Liver (tissue), 9 donors: ENCODE measurements around the gene CLDN3. TPM values are rescaled to one million over a fixed set of nuclear protein-coding genes. Genes with fewer than 3 reads are reported as not detected.

ENCODE experiments used
- DNase-seq: peaks from one replicate; pipeline ENCODE4 v3.0.0-alpha.2; 2017; ENCODE audit warnings: low spot score
- H3K27ac ChIP-seq, 2 donors: one replicate each; pipeline ENCODE4 v1.7.0; 2013; ENCODE audit warnings: inconsistent platforms in 2 of 2, low read length in 2 of 2, control low read depth in 1 of 2, low read depth in 1 of 2, mild to moderate bottlenecking in 1 of 2
- H3K27me3 ChIP-seq, 4 donors: one replicate each; pipeline versions ENCODE4 v1.6.1 to v1.7.0; 2013; ENCODE audit warnings: low read length in 3 of 4, inconsistent platforms in 1 of 4, mild to moderate bottlenecking in 1 of 4, moderate library complexity in 1 of 4; ENCODE audit not compliant: control insufficient read depth in 4 of 4, insufficient read depth in 4 of 4
- H3K36me3 ChIP-seq, 4 donors: one replicate each; pipeline versions ENCODE4 v1.6.1 to v1.7.0; 2013; ENCODE audit warnings: low read length in 3 of 4, mild to moderate bottlenecking in 3 of 4, low read depth in 1 of 4, moderate library complexity in 1 of 4; ENCODE audit not compliant: control insufficient read depth in 4 of 4, insufficient read depth in 3 of 4
- H3K4me1 ChIP-seq, 4 donors: one replicate each; pipeline versions ENCODE4 v1.6.1 to v1.7.0; 2013; ENCODE audit warnings: low read length in 3 of 4, mild to moderate bottlenecking in 3 of 4, moderate library complexity in 1 of 4; ENCODE audit not compliant: control insufficient read depth in 4 of 4, insufficient read depth in 4 of 4
- H3K4me3 ChIP-seq, 3 donors: one replicate each; pipeline versions ENCODE4 v1.6.1 to v1.7.0; 2013; ENCODE audit warnings: low read length in 3 of 3, control low read depth in 1 of 3, low read depth in 1 of 3, mild to moderate bottlenecking in 1 of 3
- H3K9ac ChIP-seq, 2 donors: one replicate each; pipeline ENCODE4 v1.7.0; 2013; ENCODE audit warnings: low read length in 2 of 2, mild to moderate bottlenecking in 2 of 2, moderate library complexity in 2 of 2, control low read depth in 1 of 2, low read depth in 1 of 2
- H3K9me3 ChIP-seq, 4 donors: one replicate each; pipeline versions ENCODE4 v1.6.1 to v1.7.0; 2013; ENCODE audit warnings: low read length in 3 of 4; ENCODE audit not compliant: control insufficient read depth in 4 of 4
- ATF3 ChIP-seq: IDR thresholded peaks from 2 replicates; pipeline ENCODE4 v1.6.1; 2016; ENCODE audit warnings: antibody characterized with exemption
- EGR1 ChIP-seq, 2 donors: IDR thresholded peaks; 2 replicates each; pipeline ENCODE4 v1.6.1; 2016 to 2018; ENCODE audit warnings: antibody characterized with exemption in 2 of 2, low read depth in 2 of 2
- FOXA1 ChIP-seq: IDR thresholded peaks from 2 replicates; pipeline ENCODE4 v1.6.1; 2016; ENCODE audit warnings: antibody characterized with exemption
- FOXA2 ChIP-seq: IDR thresholded peaks from 2 replicates; pipeline ENCODE4 v1.6.1; 2016; ENCODE audit warnings: antibody characterized with exemption
- GABPA ChIP-seq, 2 donors: IDR thresholded peaks in 1 of 2; conservative IDR thresholded peaks in 1 of 2; 2 replicates each; pipeline ENCODE4 v1.6.1; 2016; ENCODE audit warnings: antibody characterized with exemption in 2 of 2, mild to moderate bottlenecking in 1 of 2, moderate library complexity in 1 of 2
- HNF4A ChIP-seq, 2 donors: conservative IDR thresholded peaks; 2 replicates each; pipeline ENCODE4 v1.6.1; 2016; ENCODE audit warnings: antibody characterized with exemption in 2 of 2, mild to moderate bottlenecking in 2 of 2
- HNF4G ChIP-seq: IDR thresholded peaks from 2 replicates; pipeline ENCODE4 v1.6.1; 2016; ENCODE audit warnings: antibody characterized with exemption
- JUND ChIP-seq, 2 donors: IDR thresholded peaks; 2 replicates each; pipeline ENCODE4 v1.6.1; 2016; ENCODE audit warnings: antibody characterized with exemption in 2 of 2
- MAX ChIP-seq: IDR thresholded peaks from 2 replicates; pipeline ENCODE4 v1.6.1; 2016; ENCODE audit warnings: antibody characterized with exemption
- NR2F2 ChIP-seq: IDR thresholded peaks from 2 replicates; pipeline ENCODE4 v1.6.1; 2016; ENCODE audit warnings: antibody characterized with exemption
- RAD21 ChIP-seq, 2 donors: IDR thresholded peaks; 2 replicates each; pipeline ENCODE4 v1.6.1; 2016; ENCODE audit warnings: antibody characterized with exemption in 2 of 2, mild to moderate bottlenecking in 2 of 2
- REST ChIP-seq: IDR thresholded peaks from 2 replicates; pipeline ENCODE4 v1.6.1; 2016; ENCODE audit warnings: antibody characterized with exemption, mild to moderate bottlenecking
- RXRA ChIP-seq, 2 donors: IDR thresholded peaks; 2 replicates each; pipeline ENCODE4 v1.6.1; 2017 to 2018; ENCODE audit warnings: antibody characterized with exemption in 2 of 2, mild to moderate bottlenecking in 1 of 2
- SP1 ChIP-seq: IDR thresholded peaks from 2 replicates; pipeline ENCODE4 v1.6.1; 2018; ENCODE audit warnings: antibody characterized with exemption, mild to moderate bottlenecking
- TAF1 ChIP-seq: conservative IDR thresholded peaks from 2 replicates; pipeline ENCODE4 v1.6.1; 2016; ENCODE audit warnings: antibody characterized with exemption, mild to moderate bottlenecking
- YY1 ChIP-seq: IDR thresholded peaks from 2 replicates; pipeline ENCODE4 v1.6.1; 2016; ENCODE audit warnings: antibody characterized with exemption, mild to moderate bottlenecking
- WGBS: extraction: QIAGEN DNeasy Blood & Tissue Kit; methylation state at CpG from one replicate; pipeline ENCODE4 v1.1.7; 2013; 5-methylcytosine and 5-hydroxymethylcytosine counted together
- polyA plus RNA-seq, 2 donors: library from polyadenylated mRNA; stranded (reverse) in 1 of 2; unstranded in 1 of 2; fragments of 200-250 nt in 1 of 2; fragments of >200 nt in 1 of 2; fragmentation: Nextera tagmentation in 1 of 2; extraction: Ambion mirVana in 1 of 2; gene quantifications; one replicate each; pipeline versions ENCODE4 v1.2.1 to v1.2.3, GENCODE V29; 2013 to 2015
- total RNA-seq, 2 donors: library from RNA; depleted of rRNA; stranded (reverse); fragments of >200 nt; gene quantifications; one replicate each; pipeline ENCODE4 v1.2.3, GENCODE V29; 2014
- TF ChIP-seq, protein P1 (sequence below): IDR thresholded peaks from 2 replicates; pipeline ENCODE4 v1.6.1; 2016; ENCODE audit warnings: antibody characterized with exemption
- TF ChIP-seq, protein P2 (sequence below): fragments of 150-350 bp; IDR thresholded peaks from 2 replicates; pipeline ENCODE4 v1.5.1; 2017; ENCODE audit warnings: improper control_type of control experiment, low read depth, low read length; ENCODE audit not compliant: missing input control
- donor health status: healthy.
- donor health status: healthy.
- donor health status: healthy.
- donor health status: healthy.
- donor health status: healthy.

Gene CLDN3
- total RNA-seq, result 10 to 100 TPM in 1 of 2 donors, 1 to 10 TPM in 1; 3.6 to 21.1 TPM
- polyA plus RNA-seq, result 10 to 100 TPM; 24.7 to 43.0 TPM

- peaks cover 20 to 58% (median 47%) of the 10 kb centered on the region in 4 donors for H3K4me1 ChIP-seq
- no peaks in the 10 kb centered on the region for H3K36me3 ChIP-seq
- peak within 1 kb of the TSS; percentile 68 to 81 (median 72) for H3K4me3 ChIP-seq
- H3K9me3 ChIP-seq, result no peaks in the 10 kb centered on the region
- DNase-seq, result peak; percentile 60
- 1% methylated on average over 82 of the region's 82 CpGs for WGBS
- TF ChIP-seq ATF3 (no peak), GABPA (IDR thresholded peaks at IDR 0.05 in 1 of 2, conservative IDR thresholded peaks at IDR 0.05 in 1 of 2) (no peak), FOXA2 (no peak), SP1 (peak; percentile 68), REST (no peak), FOXA1 (peak; percentile 33), EGR1 (IDR thresholded peaks at IDR 0.05; ENCODE audit: low read depth in 2 of 2) (peak in 1 of 2 donors; percentile 65), HNF4G (peak; percentile 10), MAX (no peak), JUND (IDR thresholded peaks at IDR 0.05) (peak in 1 of 2 donors; percentile 58), RAD21 (IDR thresholded peaks at IDR 0.05) (no peak), RXRA (IDR thresholded peaks at IDR 0.05) (no peak), TAF1 (peak; percentile 20), YY1 (peak; percentile 32), NR2F2 (no peak), HNF4A (conservative IDR thresholded peaks at IDR 0.05) (peak; percentile 57 to 77)
- TF ChIP-seq, protein P1, sequence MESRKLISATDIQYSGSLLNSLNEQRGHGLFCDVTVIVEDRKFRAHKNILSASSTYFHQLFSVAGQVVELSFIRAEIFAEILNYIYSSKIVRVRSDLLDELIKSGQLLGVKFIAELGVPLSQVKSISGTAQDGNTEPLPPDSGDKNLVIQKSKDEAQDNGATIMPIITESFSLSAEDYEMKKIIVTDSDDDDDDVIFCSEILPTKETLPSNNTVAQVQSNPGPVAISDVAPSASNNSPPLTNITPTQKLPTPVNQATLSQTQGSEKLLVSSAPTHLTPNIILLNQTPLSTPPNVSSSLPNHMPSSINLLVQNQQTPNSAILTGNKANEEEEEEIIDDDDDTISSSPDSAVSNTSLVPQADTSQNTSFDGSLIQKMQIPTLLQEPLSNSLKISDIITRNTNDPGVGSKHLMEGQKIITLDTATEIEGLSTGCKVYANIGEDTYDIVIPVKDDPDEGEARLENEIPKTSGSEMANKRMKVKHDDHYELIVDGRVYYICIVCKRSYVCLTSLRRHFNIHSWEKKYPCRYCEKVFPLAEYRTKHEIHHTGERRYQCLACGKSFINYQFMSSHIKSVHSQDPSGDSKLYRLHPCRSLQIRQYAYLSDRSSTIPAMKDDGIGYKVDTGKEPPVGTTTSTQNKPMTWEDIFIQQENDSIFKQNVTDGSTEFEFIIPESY, result no peak
- TF ChIP-seq, protein P2, sequence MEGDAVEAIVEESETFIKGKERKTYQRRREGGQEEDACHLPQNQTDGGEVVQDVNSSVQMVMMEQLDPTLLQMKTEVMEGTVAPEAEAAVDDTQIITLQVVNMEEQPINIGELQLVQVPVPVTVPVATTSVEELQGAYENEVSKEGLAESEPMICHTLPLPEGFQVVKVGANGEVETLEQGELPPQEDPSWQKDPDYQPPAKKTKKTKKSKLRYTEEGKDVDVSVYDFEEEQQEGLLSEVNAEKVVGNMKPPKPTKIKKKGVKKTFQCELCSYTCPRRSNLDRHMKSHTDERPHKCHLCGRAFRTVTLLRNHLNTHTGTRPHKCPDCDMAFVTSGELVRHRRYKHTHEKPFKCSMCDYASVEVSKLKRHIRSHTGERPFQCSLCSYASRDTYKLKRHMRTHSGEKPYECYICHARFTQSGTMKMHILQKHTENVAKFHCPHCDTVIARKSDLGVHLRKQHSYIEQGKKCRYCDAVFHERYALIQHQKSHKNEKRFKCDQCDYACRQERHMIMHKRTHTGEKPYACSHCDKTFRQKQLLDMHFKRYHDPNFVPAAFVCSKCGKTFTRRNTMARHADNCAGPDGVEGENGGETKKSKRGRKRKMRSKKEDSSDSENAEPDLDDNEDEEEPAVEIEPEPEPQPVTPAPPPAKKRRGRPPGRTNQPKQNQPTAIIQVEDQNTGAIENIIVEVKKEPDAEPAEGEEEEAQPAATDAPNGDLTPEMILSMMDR, result no peak
- peak within 1 kb of the TSS; percentile 28 to 54 for H3K9ac ChIP-seq
- H3K27me3 ChIP-seq, result no peaks in the 10 kb centered on the region
- H3K27ac ChIP-seq, result peak within 1 kb of the TSS; percentile 91 to 94
Measured at GRCh38 chr7:73770002-73770859, at the start of gene CLDN3. Gene CLDN3 (minus strand): TSS chr7:73770270. CDS start chr7:73770049, 221 bp downstream.
